Measurements from ENCODE around the gene UBE3D. TPM values are rescaled to one million over a fixed set of nuclear protein-coding genes. Genes with fewer than 3 reads are reported as not detected.

Gene UBE3D
- total RNA-seq, 1 experiment from 2014 or later: 10.7 TPM

GRCh38 chr6:83114164-83114563 lies 48.5 kb upstream of the UBE3D start:
- Histone ChIP-seq H3T11ph (ENCODE audit: low read length) (no peak overlapping the region), H4K20me1 (ENCODE audit: control insufficient read depth, insufficient read depth, insufficient read length) (no peaks in the 10 kb centered on the region), H2BK20ac (ENCODE audit: low read depth, low read length, poor library complexity, severe bottlenecking) (no peak overlapping the region), H3K27ac (ENCODE audit: insufficient read length, low read depth, low read length) (no peak overlapping the region), H4K91ac (ENCODE audit: insufficient read length, low read depth, low read length) (no peak overlapping the region), H3K79me2 (ENCODE audit: insufficient read depth, low read length) (no peaks in the 10 kb centered on the region), H2AK5ac (ENCODE audit: insufficient read length, low read length) (no peak overlapping the region), H3K4me2 (ENCODE audit: insufficient read depth, insufficient read length, low read length) (no peak overlapping the region), H2AFZ (ENCODE audit: low read length) (no peak overlapping the region), H3K4me1 (ENCODE audit: insufficient read depth, low read length) (no peaks in the 10 kb centered on the region), H3K27me3 (ENCODE audit: insufficient read depth, low read length) (no peaks in the 10 kb centered on the region), H3K79me1 (ENCODE audit: insufficient read depth, low read depth, low read length, poor library complexity, severe bottlenecking) (no peaks in the 10 kb centered on the region), H3K9ac (ENCODE audit: extremely low read depth, insufficient read length, low read length) (no peak overlapping the region), H3K9me3 (ENCODE audit: control insufficient read depth, low read depth, low read length) (no peaks in the 10 kb centered on the region), H3K23ac (ENCODE audit: insufficient read length, low read depth, low read length) (no peak overlapping the region), H4K5ac (ENCODE audit: insufficient read length, low read depth, low read length) (no peak overlapping the region), H3K18ac (ENCODE audit: insufficient read length, low read depth, low read length) (no peak overlapping the region), H3K56ac (ENCODE audit: insufficient read length, low read depth, low read length) (no peak overlapping the region), H3K23me2 (ENCODE audit: insufficient read length, low read depth, low read length, poor library complexity, severe bottlenecking) (no peaks in the 10 kb centered on the region), H2BK5ac (ENCODE audit: insufficient read length, low read length) (no peak overlapping the region), H2BK12ac (ENCODE audit: insufficient read length, low read depth, low read length) (no peak overlapping the region), H4K8ac (replicated peaks; ENCODE audit: insufficient read length, low read depth, low read length) (no peak overlapping the region), H3K14ac (ENCODE audit: insufficient read depth, low read length) (no peak overlapping the region), H2BK120ac (ENCODE audit: low read depth, low read length, poor library complexity, severe bottlenecking) (no peak overlapping the region), H3K4ac (ENCODE audit: low read depth, low read length) (no peak overlapping the region), H2BK15ac (ENCODE audit: low read depth, low read length) (no peak overlapping the region)
- Mint-ChIP-seq H3K36me3 (ENCODE audit: insufficient read depth in 1 of 3, low read depth in 3 of 3) (peaks cover 3 to 12% (median 5%) of the 10 kb centered on the region in 3 experiments; a peak in 6 of 7 replicates), H3K27me3 (ENCODE audit: low read depth) (no peaks in the 10 kb centered on the region), H3K27ac (no peak overlapping the region), H3K9me3 (no peaks in the 10 kb centered on the region), H3K4me3 (no peak overlapping the region), H3K4me1 (peaks cover 4 to 5% of the 10 kb centered on the region in 2 experiments; a peak in 2 of 4 replicates)
- DNase-seq: no peak
- WGBS (ENCODE audit: extremely low coverage, insufficient read length, low lambda C conversion rate): no CpG with 5 or more reads among the region's 1 CpG
- TF ChIP-seq, protein P1, sequence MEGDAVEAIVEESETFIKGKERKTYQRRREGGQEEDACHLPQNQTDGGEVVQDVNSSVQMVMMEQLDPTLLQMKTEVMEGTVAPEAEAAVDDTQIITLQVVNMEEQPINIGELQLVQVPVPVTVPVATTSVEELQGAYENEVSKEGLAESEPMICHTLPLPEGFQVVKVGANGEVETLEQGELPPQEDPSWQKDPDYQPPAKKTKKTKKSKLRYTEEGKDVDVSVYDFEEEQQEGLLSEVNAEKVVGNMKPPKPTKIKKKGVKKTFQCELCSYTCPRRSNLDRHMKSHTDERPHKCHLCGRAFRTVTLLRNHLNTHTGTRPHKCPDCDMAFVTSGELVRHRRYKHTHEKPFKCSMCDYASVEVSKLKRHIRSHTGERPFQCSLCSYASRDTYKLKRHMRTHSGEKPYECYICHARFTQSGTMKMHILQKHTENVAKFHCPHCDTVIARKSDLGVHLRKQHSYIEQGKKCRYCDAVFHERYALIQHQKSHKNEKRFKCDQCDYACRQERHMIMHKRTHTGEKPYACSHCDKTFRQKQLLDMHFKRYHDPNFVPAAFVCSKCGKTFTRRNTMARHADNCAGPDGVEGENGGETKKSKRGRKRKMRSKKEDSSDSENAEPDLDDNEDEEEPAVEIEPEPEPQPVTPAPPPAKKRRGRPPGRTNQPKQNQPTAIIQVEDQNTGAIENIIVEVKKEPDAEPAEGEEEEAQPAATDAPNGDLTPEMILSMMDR (conservative IDR thresholded peaks at IDR 0.05): no peak

Measured in H9 (cell line).